GM12878 (cell line): Measurements from ENCODE around the gene SUSD2.

ENCODE experiments used
- GABPA ChIP-seq: IDR thresholded peaks from 2 replicates; pipeline ENCODE4 v1.6.1; 2014; ENCODE audit warnings: antibody characterized with exemption, low read depth, mild to moderate bottlenecking, inconsistent platforms
- POLR2A ChIP-seq: IDR thresholded peaks from 2 replicates; pipeline ENCODE4 v1.6.1; 2011; ENCODE audit warnings: low read depth, mild to moderate bottlenecking, low read length
- SPI1 ChIP-seq: IDR thresholded peaks from 2 replicates; pipeline ENCODE4 v1.6.1; 2011; ENCODE audit warnings: low read depth, mild to moderate bottlenecking, low read length, moderate library complexity, borderline replicate concordance; ENCODE audit not compliant: insufficient read depth
- YY1 ChIP-seq: IDR thresholded peaks from 2 replicates; pipeline ENCODE4 v1.6.1; 2011; ENCODE audit warnings: low read depth, mild to moderate bottlenecking, low read length
- ZNF24 ChIP-seq: fragments of 450-650 bp; IDR thresholded peaks from 2 replicates; pipeline ENCODE4 v1.6.1; 2017; ENCODE audit warnings: antibody characterized with exemption, mild to moderate bottlenecking

DNA sequence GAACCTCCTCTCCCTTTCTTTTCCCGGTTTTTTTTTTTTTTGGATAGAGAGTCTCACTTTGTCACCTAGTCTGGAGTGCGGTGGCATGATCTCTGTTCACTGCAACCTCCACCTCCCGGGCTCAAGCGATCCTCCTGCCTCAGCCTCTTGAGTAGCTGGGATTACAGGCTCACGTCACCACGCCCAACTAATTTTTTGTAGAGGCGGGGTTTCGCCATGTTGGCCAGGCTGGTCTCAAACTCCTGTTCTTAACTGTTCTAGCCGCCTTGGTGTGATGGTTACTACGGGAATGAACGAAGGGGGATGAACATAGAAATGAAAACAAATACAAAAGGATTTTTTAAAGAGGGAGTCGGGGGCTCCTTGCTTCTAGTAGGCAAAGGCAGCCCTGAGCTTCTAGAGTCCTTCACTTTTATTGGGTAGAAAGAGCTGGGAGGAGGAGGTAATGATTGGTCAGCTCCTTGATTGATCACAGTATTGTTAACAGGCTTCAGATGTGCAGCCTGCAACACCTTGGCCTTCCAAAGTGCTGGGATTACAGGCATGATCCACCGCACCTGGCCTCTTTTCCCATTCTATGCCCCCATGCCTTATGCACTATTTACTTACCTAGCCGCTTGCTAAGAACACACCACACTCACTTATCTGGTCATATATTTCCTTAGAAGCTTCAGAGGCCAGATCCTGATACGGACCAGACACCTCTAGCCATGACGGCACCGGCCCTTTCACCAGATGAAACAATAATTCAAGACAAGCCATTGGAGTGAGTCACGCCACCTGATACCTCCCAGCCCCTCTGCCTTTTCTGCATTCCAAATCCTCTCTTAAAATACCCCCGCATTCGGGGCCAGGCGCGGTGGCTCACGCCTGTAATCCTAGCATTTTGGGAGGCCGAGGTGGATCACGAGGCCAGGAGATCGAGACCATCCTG lies 20.7 kb downstream of the SUSD2 start:
- TF ChIP-seq SPI1 (no peak), POLR2A (no peak), YY1 (no peak), GABPA (no peak), ZNF24 (no peak)
